ENCODE data around the gene ACO2. TPM values are rescaled to one million over a fixed set of nuclear protein-coding genes. Genes with fewer than 3 reads are reported as not detected.

ACO2 gene
- total and polyA plus RNA-seq, 10 of the 15 experiments (the other 5 are each of a cell fraction or from before 2014, with no cell fraction given): 21.4 to 214 (median 88.5) TPM

GRCh38 chr22:41504816-41505215 is 35.9 kb downstream of the ACO2 start:
- POLR2A ChIA-PET: interaction anchor here (0.6 to 1.4 kb wide), 2 partner anchors 37 to 435 kb away, joined by 5 read pairs; partner anchors contain the start of genes ACO2 and PHF5A
- no peak overlapping the region for H3K9ac ChIP-seq (ENCODE audit: control insufficient read depth, insufficient read depth, low read length)
- SMC1A ChIA-PET (ENCODE audit: uncharacterized antibody, unreplicated experiment): interaction anchor here (0.6 to 3.2 kb wide), 6 partner anchors 26 to 332 kb away, joined by 3 to 19 read pairs (median 4); partner anchors contain the start of genes ACO2 and PHF5A
- ATAC-seq (no peak), FAIRE-seq (no peak), DNase-seq (ENCODE audit: low read depth, low spot score) (no peak)
- no peaks in the 10 kb centered on the region for H3K9me3 ChIP-seq (replicated peaks; ENCODE audit: control insufficient read depth, insufficient read depth, low read length)
- H4K20me1 ChIP-seq (ENCODE audit: control insufficient read depth, insufficient read depth): no peaks in the 10 kb centered on the region
- intact Hi-C loops (cut with micrococcal nuclease; ENCODE audit: unreplicated experiment): loop anchor here (5.0 kb wide), 2 partner anchors 38 to 58 kb away; partner anchors contain the start of genes ACO2, PHF5A and TOB2
- no peak overlapping the region for H2AFZ ChIP-seq (ENCODE audit: control insufficient read depth, low read depth, low read length)
- no peak overlapping the region for H3K4me2 ChIP-seq (ENCODE audit: control insufficient read depth, insufficient read depth)
- TF ChIP-seq ZBTB40 (IDR thresholded peaks at IDR 0.05; ENCODE audit: borderline replicate concordance): no peak
- no peak for TF ChIP-seq RFX5 (IDR thresholded peaks at IDR 0.05; ENCODE audit: low read depth, low read length)
- TF ChIP-seq SMAD5 (IDR thresholded peaks at IDR 0.05; ENCODE audit: low read depth): no peak
- TF ChIP-seq CBX5 (IDR thresholded peaks at IDR 0.05; ENCODE audit: low read depth): no peak
- TF ChIP-seq PKNOX1 (IDR thresholded peaks at IDR 0.05): no peak
- TF ChIP-seq SPI1 (IDR thresholded peaks at IDR 0.05; ENCODE audit: borderline replicate concordance, insufficient read depth, low read depth, low read length): no peak
- in situ Hi-C loops (cut with MboI): no loop called here
- BruUV-seq (replicated peaks): no TSS peak
- RAD21 ChIA-PET (ENCODE audit: unreplicated experiment): no interaction called here
- no peaks in the 10 kb centered on the region for H3K4me1 ChIP-seq (ENCODE audit: control insufficient read depth, insufficient read depth, low read length)
- H3K36me3 ChIP-seq (ENCODE audit: control insufficient read depth in 2 of 2, insufficient read depth in 2 of 2, low read length in 1 of 2): peaks cover 15 to 30% of the 10 kb centered on the region in 2 experiments
- no peak overlapping the region for H3K27ac ChIP-seq (ENCODE audit: control insufficient read depth, insufficient read depth)
- 49% methylated on average over 4 of the region's 4 CpGs for WGBS (ENCODE audit: insufficient coverage, insufficient replicate concordance, low lambda C conversion rate, missing lambda C conversion rate)
- CTCF ChIA-PET: interaction anchor here (0.7 to 1.8 kb wide), 8 partner anchors 10 to 101 kb away, joined by 3 to 8 read pairs (median 3); no protein-coding TSS in a partner anchor
- H3K4me3 ChIP-seq: no peak overlapping the region
- H3K79me2 ChIP-seq (ENCODE audit: control insufficient read depth, insufficient read depth, low read length): 0 out of 2 replicates have a peak, but pooled peaks cover 1% of the 10 kb centered on the region
- H3K27me3 ChIP-seq (replicated peaks in 1 of 2; ENCODE audit: control insufficient read depth in 2 of 2, insufficient read depth in 2 of 2, low read length in 1 of 2): no peaks in the 10 kb centered on the region

Data from GM12878 (cell line).